ENCODE measurements around the gene MRPL51.

DNA sequence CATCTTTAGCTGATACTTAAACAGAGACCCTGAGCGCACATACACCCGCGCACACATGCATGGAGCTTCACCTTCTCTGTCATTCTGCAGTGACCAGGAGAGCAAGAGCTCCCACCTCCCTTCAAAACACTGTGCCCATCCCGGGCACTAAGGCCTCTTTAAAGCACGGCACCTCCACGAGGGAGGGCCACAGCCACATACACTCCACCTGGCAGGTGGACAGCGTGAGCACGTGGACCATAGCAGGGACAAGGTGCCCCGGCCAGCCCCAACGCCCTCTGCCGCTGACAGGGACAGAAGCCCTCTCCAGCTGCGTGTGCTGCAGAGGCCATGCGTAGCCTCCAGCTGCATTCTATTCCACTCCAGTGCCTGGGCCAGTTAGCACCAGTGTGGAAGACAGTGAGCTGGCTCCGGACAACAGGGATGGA lies 46.7 kb upstream of the MRPL51 start:
- TF ChIP-seq, protein P1, sequence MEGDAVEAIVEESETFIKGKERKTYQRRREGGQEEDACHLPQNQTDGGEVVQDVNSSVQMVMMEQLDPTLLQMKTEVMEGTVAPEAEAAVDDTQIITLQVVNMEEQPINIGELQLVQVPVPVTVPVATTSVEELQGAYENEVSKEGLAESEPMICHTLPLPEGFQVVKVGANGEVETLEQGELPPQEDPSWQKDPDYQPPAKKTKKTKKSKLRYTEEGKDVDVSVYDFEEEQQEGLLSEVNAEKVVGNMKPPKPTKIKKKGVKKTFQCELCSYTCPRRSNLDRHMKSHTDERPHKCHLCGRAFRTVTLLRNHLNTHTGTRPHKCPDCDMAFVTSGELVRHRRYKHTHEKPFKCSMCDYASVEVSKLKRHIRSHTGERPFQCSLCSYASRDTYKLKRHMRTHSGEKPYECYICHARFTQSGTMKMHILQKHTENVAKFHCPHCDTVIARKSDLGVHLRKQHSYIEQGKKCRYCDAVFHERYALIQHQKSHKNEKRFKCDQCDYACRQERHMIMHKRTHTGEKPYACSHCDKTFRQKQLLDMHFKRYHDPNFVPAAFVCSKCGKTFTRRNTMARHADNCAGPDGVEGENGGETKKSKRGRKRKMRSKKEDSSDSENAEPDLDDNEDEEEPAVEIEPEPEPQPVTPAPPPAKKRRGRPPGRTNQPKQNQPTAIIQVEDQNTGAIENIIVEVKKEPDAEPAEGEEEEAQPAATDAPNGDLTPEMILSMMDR (conservative IDR thresholded peaks at IDR 0.05) = no peak
- TF ChIP-seq EZH2 (IDR thresholded peaks at IDR 0.05; ENCODE audit: low read depth) = no peak

Measured in PC-9 (cell line).